GM12865 (cell line): Measurements from ENCODE around the gene CTXND1.

Experiments used
- DNase-seq: peaks from one replicate; pipeline ENCODE4 v3.0.0; 2010; ENCODE audit warnings: low read depth
- H3K4me3 ChIP-seq: 2 replicates; pipeline ENCODE4 v1.5.1; 2011; ENCODE audit warnings: mild to moderate bottlenecking, low read depth, low read length, control low read depth
- CTCF ChIP-seq: IDR thresholded peaks from 2 replicates; pipeline ENCODE4 v1.5.1; 2011; ENCODE audit warnings: low read length, control low read depth, low read depth, inconsistent platforms; ENCODE audit not compliant: insufficient read depth; ENCODE audit errors: missing control alignments

Gene CTXND1

GRCh38 chr15:80285379-80285778 lies 33.4 kb upstream of the CTXND1 start:
- no peak for DNase-seq
- TF ChIP-seq CTCF: no peak
- H3K4me3 ChIP-seq: no peak overlapping the region

- TF ChIP-seq CTCF: no peak
- no peak for DNase-seq
- no peak overlapping the region for H3K4me3 ChIP-seq
Observed at GRCh38 chr15:80283531-80283930, 31.5 kb upstream of the CTXND1 start.

GRCh38 chr15:80277147-80277546 lies 25.1 kb upstream of the CTXND1 start:
- no peak for TF ChIP-seq CTCF
- DNase-seq: no peak
- no peak overlapping the region for H3K4me3 ChIP-seq

- no peak for DNase-seq
- no peak overlapping the region for H3K4me3 ChIP-seq
- TF ChIP-seq CTCF: no peak
Observed at GRCh38 chr15:80275961-80276360, 23.9 kb upstream of the CTXND1 start.

- H3K4me3 ChIP-seq: no peak overlapping the region
- no peak for DNase-seq
- TF ChIP-seq CTCF: no peak
Observed at GRCh38 chr15:80274996-80275395, 23.0 kb upstream of the CTXND1 start.

- TF ChIP-seq CTCF: no peak
- H3K4me3 ChIP-seq: no peak overlapping the region
- no peak for DNase-seq
Observed at GRCh38 chr15:80274554-80274953, 22.5 kb upstream of the CTXND1 start.

- no peak for TF ChIP-seq CTCF
- DNase-seq: no peak
- H3K4me3 ChIP-seq: no peak overlapping the region
Observed at GRCh38 chr15:80272987-80273386, 21.0 kb upstream of the CTXND1 start.
